ENCODE data around the gene CSKMT.
"Not testable (repeated sequence)": the region's sequence is repeated elsewhere in the genome, so short reads cannot be mapped to it uniquely, and the experiment has no call there.

The CSKMT gene

DNA sequence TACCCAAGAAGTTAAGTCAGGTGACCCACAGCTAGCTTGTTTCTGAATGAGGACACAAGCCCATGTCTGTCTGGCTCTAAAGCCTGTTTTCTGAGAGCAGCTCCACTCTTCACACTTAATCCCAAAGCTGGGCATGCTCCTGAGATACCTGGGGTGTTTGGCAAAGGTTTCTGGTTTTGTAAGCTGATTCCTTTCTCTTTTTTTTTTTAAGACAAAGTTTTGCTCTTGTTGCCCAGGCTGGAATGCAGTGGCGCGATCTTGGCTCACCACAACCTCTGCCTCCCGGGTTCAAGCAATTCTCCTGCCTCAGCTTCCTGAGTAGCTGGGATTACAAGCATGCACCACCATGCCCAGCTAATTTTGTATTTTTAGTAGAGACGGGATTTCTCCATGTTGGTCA lies 28.5 kb downstream of the CSKMT start:
- H3K4me3 Mint-ChIP-seq; H3K27me3 Mint-ChIP-seq; H3K27ac Mint-ChIP-seq; H3K9me3 Mint-ChIP-seq; DNase-seq; H3K4me1 Mint-ChIP-seq (ENCODE audit: low read depth): not testable (repeated sequence)
- peaks cover 55% of the 10 kb centered on the region for H3K36me3 Mint-ChIP-seq (ENCODE audit: low read depth)

DNA sequence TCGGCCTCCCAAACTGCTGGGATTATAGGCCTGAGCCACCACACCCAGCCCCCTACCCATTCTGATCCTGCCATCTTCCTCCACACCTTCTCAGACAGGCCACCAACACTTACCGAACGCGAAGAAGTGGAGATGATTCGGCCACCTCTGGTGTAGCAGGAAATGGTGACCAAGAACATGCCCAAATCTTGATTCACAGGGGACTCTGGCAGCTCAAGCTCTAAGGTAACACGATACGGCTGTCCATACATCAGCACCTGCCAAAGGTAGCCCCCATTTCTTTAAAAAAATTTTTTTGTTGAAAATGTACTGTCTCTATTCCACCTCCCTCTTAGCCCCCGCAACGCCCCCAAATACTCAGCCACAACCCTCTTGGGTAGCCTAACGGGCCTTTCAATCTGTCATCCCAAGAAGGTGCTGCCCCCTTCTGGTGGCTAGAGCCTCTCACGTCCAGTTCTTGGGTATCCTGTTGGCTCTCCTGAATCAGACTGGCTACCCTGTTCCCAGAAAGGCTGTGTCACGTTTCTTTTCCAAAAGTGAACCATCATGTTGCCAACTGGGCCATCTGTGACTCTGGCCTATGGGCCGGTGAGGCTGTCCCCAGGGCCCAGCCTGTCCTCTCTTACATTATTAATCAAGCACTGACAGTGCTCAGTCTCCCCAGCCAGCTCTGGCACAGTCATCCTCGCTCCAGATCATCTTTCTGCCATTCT lies 29.5 kb downstream of the CSKMT start:
- Mint-ChIP-seq H3K9me3 (no peaks in the 10 kb centered on the region), H3K4me3 (no peak overlapping the region), H3K27me3 (no peaks in the 10 kb centered on the region), H3K4me1 (ENCODE audit: low read depth) (peaks cover 6% of the 10 kb centered on the region), H3K27ac (no peak overlapping the region), H3K36me3 (ENCODE audit: low read depth) (peaks cover 55% of the 10 kb centered on the region)
- DNase-seq = peak; percentile 80

DNA sequence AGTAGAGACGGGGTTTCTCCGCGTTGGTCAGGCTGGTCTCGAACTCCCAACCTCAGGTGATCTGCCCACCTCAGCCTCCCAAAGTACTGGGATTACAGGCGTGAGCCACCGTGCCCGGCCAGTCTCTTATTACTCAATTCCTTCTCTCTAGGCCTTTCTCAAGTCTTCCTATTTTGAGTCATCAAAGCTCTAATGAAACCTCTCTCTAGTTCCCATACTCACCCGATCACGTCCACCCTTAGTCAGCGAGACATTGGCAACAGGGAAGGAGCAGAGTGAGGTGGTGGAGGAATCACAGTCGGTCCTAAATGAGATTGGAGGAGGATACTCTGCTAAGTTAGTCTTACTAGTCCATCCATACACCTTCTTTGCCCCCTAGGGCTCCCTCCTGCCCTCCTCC lies 37.1 kb downstream of the CSKMT start:
- Mint-ChIP-seq H3K9me3 (no peaks in the 10 kb centered on the region), H3K27ac (peak overlapping the region; percentile 27), H3K4me1 (ENCODE audit: low read depth) (peaks cover 27% of the 10 kb centered on the region), H3K27me3 (no peaks in the 10 kb centered on the region), H3K4me3 (no peak overlapping the region), H3K36me3 (ENCODE audit: low read depth) (peaks cover 58% of the 10 kb centered on the region)
- DNase-seq = no peak

DNA sequence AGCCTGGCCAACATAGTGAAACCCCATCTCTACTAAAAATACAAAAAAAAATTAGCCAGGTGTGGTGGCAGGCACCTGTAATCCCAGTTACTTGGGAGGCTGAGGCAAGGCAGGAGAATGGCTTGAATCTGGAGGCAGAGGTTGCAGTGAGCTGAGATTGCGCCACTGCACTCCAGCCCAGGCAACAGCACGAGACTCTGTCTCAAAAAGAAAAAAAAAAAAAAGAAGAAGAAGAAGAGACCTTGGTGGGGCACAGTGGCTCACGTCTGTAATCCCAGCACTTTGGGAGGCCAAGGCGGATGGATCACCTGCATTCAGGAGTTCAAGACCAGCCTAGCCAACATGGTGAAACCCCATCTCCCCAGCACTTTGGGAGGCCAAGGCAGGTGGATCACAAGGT lies 38.8 kb downstream of the CSKMT start:
- Mint-ChIP-seq H3K4me1 (ENCODE audit: low read depth) (peaks cover 43% of the 10 kb centered on the region), H3K36me3 (ENCODE audit: low read depth) (peaks cover 69% of the 10 kb centered on the region)
- H3K4me3 Mint-ChIP-seq, DNase-seq, H3K27me3 Mint-ChIP-seq, H3K9me3 Mint-ChIP-seq, H3K27ac Mint-ChIP-seq: not testable (repeated sequence)

DNA sequence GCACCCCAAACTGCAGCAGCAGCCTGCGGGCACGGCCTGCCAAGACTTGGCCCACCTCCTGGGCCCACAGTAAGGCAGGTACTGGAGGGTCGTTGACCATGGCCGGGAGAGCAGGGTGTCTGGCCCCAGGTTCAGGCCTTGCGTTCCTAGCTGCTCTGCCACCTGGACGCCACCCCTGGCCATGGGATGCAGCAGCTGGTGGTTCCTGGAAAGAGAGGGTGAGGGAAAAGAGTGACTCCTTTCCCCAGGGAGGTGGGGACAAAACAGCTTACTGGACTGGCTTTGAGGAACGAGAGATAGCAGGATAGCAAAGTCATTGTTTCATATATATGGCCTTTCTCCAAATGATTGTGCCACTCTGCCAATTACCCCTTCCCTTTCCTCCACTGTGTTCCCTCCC lies 40.3 kb downstream of the CSKMT start:
- Mint-ChIP-seq H3K27me3 (no peaks in the 10 kb centered on the region), H3K4me1 (ENCODE audit: low read depth) (peaks cover 56% of the 10 kb centered on the region), H3K4me3 (peak overlapping the region; percentile 89), H3K36me3 (ENCODE audit: low read depth) (peaks cover 78% of the 10 kb centered on the region), H3K9me3 (no peaks in the 10 kb centered on the region), H3K27ac (peak overlapping the region; percentile 91)
- DNase-seq = no peak

DNA sequence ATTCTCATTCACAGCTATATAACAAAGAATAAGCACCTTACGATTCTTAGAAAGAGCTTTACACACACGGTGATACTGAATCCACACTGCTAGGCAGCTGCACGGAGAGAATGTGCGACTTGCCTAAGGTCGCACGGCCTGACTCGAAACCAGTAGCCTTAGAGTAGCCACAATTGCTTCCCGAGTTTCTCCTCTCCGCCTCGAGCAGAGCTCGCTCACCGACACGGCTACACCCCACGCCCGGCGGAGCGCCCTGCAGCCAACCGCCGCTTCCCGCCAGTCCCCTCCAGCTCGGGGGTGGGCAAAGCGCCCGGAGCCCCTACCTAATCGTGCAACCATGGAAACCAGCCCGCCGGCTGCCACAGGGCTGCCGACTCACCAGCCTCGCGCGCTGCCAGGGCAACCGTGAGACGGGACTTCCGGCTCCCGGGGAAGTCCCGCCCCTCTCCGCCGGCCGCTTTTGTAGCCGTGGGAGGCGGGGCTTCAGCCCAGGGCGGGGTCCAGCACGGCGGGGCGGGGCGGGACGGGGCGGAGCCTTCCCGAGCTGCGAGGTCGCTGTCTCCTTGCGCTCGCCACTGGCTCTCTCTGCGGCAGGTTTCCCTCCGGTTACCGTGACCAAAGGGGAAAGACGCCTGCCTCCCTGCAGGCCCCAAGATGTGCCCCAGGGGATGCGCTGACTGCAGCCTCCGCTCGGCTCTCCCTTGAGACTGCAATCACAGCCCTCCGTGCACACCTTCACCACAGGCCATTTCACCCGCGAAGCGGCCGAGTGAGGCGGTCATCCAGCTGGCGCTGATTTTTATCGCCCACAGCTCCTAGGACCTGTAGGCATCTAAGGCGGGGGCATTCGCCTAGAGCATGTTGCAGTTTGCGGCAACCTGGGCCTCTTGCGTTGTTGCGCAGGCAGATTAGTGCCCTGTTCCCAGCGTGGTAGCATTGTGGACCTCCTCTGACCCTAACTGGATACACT lies 41.1 kb downstream of the CSKMT start:
- Mint-ChIP-seq H3K4me3 (peak overlapping the region; percentile 89), H3K27me3 (no peaks in the 10 kb centered on the region), H3K27ac (peak overlapping the region; percentile 91), H3K4me1 (ENCODE audit: low read depth) (peaks cover 61% of the 10 kb centered on the region), H3K36me3 (ENCODE audit: low read depth) (peaks cover 79% of the 10 kb centered on the region), H3K9me3 (no peaks in the 10 kb centered on the region)
- DNase-seq = peak; percentile 96

DNA sequence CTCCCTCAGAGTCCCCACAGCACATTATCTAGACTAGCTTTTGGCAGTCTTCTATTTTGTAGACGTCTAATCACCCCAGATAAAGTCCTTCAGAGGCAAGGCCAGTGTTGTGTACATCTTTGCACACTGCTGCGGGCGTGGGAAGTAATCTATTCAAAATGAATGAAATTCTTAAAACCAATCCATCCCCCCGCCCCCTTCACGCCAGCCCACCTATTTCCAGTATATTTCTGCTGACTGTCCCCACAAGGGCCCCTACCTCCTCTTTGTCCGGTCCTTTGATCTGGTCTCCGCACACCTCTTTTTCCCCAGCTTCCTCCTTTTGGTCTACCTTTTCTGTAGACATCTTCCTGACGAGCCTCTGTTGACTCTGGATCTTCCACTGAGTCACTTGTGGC lies 41.7 kb downstream of the CSKMT start:
- H3K9me3 Mint-ChIP-seq = no peaks in the 10 kb centered on the region
- H3K4me1 Mint-ChIP-seq (ENCODE audit: low read depth) = peaks cover 61% of the 10 kb centered on the region
- H3K27ac Mint-ChIP-seq = peak overlapping the region; percentile 81
- H3K36me3 Mint-ChIP-seq (ENCODE audit: low read depth) = peaks cover 79% of the 10 kb centered on the region
- no peak for DNase-seq
- peak overlapping the region; percentile 66 for H3K4me3 Mint-ChIP-seq
- H3K27me3 Mint-ChIP-seq = no peaks in the 10 kb centered on the region

DNA sequence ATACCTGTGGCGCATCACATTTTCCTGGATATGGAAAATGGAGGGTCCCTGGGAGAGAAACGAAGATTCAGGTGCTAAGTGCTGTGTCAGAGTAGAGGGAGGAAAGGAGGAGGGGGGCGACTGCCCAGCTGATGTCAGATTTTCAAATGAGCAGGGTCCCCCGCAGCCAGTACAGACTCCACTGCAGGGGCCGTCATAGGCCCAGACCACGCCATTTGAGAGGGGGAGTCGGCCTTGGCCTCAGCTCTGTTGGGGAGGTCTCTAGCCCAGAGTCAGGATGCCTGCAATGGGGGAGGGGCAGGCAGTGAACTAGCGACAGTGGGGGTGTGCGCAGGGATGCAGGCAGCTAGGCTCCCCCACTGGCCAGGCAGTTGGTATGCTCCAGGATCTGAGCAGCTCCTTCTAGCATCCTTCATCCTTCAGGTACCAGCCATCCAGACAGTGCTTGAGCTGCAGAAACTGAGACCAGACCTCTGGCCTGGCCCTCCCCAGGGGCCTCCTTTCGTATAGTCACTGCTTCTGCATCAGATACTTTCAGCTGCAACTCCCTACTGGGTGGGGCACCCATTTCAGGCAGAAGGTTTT lies 42.3 kb downstream of the CSKMT start, which contains the start of the genes BSCL2 and GNG3:
TSS of gene BSCL2 (minus strand) at position 148 of the 585 bp plus-strand sequence. CDS start 229 bp downstream, outside the sequence.
TSS of gene GNG3 (plus strand) at position 400 of the 585 bp plus-strand sequence. CDS start 620 bp downstream, outside the sequence.
- DNase-seq = no peak
- H3K36me3 Mint-ChIP-seq (ENCODE audit: low read depth) = peaks cover 78% of the 10 kb centered on the region
- H3K4me3 Mint-ChIP-seq = peak within 1 kb of the TSS; percentile 82
- H3K27ac Mint-ChIP-seq = peak within 1 kb of the TSS; percentile 98
- peaks cover 61% of the 10 kb centered on the region for H3K4me1 Mint-ChIP-seq (ENCODE audit: low read depth)
- no peaks in the 10 kb centered on the region for H3K9me3 Mint-ChIP-seq
- no peaks in the 10 kb centered on the region for H3K27me3 Mint-ChIP-seq

DNA sequence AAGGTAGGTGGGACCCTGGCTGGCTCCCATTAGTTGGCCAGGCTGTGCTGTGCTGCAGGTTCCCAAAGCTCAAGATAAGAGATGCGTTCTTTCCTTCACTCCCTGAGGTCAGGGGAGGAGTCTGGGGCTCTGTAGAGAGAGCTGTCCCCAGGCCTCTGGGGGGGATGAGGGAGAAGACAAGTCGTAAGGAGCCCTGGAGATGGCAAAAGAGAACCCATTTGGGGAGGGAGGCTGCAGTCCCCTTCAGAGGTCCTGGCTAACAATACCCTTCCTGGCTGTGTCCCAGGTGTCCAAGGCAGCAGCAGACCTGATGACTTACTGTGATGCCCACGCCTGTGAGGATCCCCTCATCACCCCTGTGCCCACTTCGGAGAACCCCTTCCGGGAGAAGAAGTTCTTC lies 43.3 kb downstream of the CSKMT start:
- peaks cover 85% of the 10 kb centered on the region for H3K36me3 Mint-ChIP-seq (ENCODE audit: low read depth)
- H3K27ac Mint-ChIP-seq = peak overlapping the region; percentile 98
- no peaks in the 10 kb centered on the region for H3K27me3 Mint-ChIP-seq
- DNase-seq = no peak
- no peaks in the 10 kb centered on the region for H3K9me3 Mint-ChIP-seq
- H3K4me3 Mint-ChIP-seq = peak overlapping the region; percentile 82
- H3K4me1 Mint-ChIP-seq (ENCODE audit: low read depth) = peaks cover 69% of the 10 kb centered on the region

DNA sequence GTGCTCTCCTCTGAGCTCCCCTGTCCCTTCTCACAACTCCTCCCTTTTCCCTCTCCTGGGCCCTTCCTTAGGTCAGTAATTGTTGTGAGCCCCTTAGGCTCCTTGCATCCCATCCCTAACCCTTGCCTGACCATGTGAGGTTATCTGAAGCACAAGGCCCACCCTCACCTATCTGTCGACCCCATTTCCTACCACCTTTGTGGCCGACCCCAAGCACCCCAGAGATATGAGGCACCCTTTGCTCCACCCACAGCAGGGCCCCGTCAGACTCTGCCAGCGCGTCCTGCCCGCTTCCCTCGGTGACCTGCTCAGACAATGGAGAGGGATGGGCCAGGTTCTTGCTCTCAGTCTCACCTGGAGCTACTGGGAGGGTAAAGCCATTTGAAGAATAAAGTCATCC lies 43.7 kb downstream of the CSKMT start:
- Mint-ChIP-seq H3K9me3 (no peaks in the 10 kb centered on the region), H3K4me1 (ENCODE audit: low read depth) (peaks cover 73% of the 10 kb centered on the region), H3K27ac (peak overlapping the region; percentile 98), H3K4me3 (peak overlapping the region; percentile 82), H3K27me3 (no peaks in the 10 kb centered on the region), H3K36me3 (ENCODE audit: low read depth) (peaks cover 86% of the 10 kb centered on the region)
- DNase-seq = peak; percentile 67

DNA sequence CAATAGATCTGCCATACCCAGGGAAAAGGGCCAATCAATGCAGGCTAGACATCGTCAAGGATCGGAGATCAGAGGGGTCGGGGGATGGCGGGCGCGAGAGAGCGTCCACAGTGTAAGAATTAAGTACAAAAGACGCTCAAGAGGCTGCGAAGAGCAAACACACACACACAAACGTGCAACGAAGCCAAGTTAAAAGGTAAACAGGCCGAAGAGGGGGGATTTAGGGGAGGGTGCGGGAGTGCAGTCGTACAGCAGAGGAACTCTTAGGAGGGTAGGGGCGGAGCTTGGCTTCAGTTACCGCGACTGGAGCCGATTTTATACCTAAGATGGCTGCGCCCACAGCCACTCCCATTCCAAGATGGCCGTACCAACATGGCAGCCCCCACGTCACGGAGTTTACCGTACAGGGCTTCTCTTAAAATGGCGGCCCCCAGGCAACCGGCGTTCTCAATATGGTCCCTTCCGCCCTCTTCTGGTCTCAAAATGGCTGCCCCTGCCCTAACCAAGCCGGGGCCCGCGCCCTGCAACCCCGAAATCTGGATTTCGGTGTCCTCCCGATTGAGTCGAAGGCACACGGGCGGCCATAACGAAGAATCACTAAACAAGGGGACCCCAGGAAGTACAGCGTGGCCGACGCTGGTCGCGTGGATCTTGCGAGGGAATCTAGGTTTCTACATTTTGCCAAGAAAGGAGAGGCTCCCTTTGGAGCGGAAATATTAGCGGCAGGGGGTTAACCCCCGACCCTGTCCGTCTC lies 44.3 kb downstream of the CSKMT start:
- Mint-ChIP-seq H3K27ac (peak overlapping the region; percentile 98), H3K27me3 (no peaks in the 10 kb centered on the region), H3K36me3 (ENCODE audit: low read depth) (peaks cover 91% of the 10 kb centered on the region), H3K4me1 (ENCODE audit: low read depth) (peaks cover 79% of the 10 kb centered on the region), H3K4me3 (peak overlapping the region; percentile 82), H3K9me3 (no peaks in the 10 kb centered on the region)
- DNase-seq = peak; percentile 93

DNA sequence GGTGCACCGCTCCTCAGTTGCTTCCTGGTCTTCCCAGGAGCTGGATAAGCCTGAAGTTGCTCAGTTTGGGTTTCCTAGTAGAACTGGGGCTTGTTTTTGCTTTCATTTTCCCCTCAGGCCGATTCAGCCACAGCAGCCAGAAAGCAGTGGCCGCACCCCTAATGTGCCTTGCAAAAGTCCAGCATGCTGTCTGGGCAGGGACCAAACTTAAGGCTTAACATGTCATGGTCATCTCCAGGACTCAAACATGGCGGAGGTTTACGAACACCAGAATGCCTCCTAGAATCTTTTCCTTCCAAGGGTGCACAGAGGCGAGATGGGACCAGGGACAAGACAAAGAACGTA lies 44.9 kb downstream of the CSKMT start:
- Mint-ChIP-seq H3K9me3 (no peaks in the 10 kb centered on the region), H3K36me3 (ENCODE audit: low read depth) (peaks cover 92% of the 10 kb centered on the region), H3K4me3 (peak overlapping the region; percentile 82), H3K4me1 (ENCODE audit: low read depth) (peaks cover 83% of the 10 kb centered on the region), H3K27me3 (no peaks in the 10 kb centered on the region), H3K27ac (peak overlapping the region; percentile 98)
- no peak for DNase-seq

DNA sequence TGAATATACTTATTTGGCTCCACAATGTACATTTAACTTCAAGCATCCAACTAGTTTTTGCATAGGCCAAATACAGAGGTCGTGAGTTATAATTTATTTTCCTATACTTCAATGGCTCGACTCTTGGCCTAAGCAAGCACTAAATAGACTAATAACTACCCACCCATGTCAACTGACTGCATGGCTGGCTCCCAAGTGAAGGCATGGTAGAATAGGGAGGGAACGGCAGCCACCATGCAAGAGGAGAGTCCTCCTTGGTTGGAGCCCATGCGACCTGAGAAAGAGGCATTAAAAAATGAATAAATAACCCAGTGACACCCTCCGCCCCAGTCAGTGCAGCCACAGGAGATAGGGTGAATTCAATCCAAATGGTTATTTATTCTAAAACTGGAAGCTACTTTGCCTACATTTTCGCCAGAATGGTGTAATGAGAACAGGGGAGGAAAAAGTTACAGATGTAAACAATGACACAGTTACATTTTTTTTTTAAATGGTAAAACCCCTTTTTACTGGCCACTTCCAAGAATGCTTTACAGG lies 47.2 kb downstream of the CSKMT start:
- no peaks in the 10 kb centered on the region for H3K27me3 Mint-ChIP-seq
- no peak overlapping the region for H3K4me3 Mint-ChIP-seq
- no peaks in the 10 kb centered on the region for H3K9me3 Mint-ChIP-seq
- H3K36me3 Mint-ChIP-seq (ENCODE audit: low read depth) = peaks cover 94% of the 10 kb centered on the region
- peak overlapping the region; percentile 78 for H3K27ac Mint-ChIP-seq
- peaks cover 70% of the 10 kb centered on the region for H3K4me1 Mint-ChIP-seq (ENCODE audit: low read depth)
- no peak for DNase-seq

DNA sequence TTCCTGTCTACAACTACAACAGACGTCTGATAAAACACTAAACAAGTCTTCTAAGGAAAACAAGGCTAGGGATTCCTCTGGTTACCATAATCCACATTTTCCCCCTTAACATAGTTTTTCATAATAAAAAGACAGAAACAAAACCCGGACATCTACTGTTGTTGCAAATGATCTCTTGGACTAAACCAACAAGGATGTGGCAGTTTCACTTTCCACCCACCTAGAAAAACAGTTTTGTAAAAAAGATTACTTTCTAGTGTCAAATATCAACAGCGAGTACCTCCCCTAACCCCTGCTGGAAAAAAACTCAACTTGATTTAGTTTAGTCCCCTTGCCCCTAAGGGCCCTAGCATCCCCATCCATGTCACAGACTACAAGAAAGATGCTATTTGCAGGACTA lies 47.7 kb downstream of the CSKMT start:
- peaks cover 66% of the 10 kb centered on the region for H3K4me1 Mint-ChIP-seq (ENCODE audit: low read depth)
- peak overlapping the region; percentile 9 for H3K4me3 Mint-ChIP-seq
- H3K9me3 Mint-ChIP-seq = no peaks in the 10 kb centered on the region
- H3K27me3 Mint-ChIP-seq = no peaks in the 10 kb centered on the region
- peaks cover 95% of the 10 kb centered on the region for H3K36me3 Mint-ChIP-seq (ENCODE audit: low read depth)
- DNase-seq = no peak
- peak overlapping the region; percentile 78 for H3K27ac Mint-ChIP-seq

Measured in activated T-cell treated with anti-CD3 and anti-CD28 coated beads, Interleukin-2, amount 50 U/mL, for 24 hours (primary cell).